Hepatocyte (in vitro differentiated cells): Measurements from ENCODE around the gene ZNF814.

Source experiments
- EZH2 ChIP-seq: fragments of 200-600 bp; sonication (generic); IDR thresholded peaks from 2 replicates; pipeline ENCODE4 v1.6.1; 2016; ENCODE audit warnings: antibody characterized with exemption, mild to moderate bottlenecking, borderline replicate concordance
- TF ChIP-seq, protein P1 (sequence below): fragments of 200-600 bp; sonication (generic); IDR thresholded peaks from 2 replicates; pipeline ENCODE4 v1.5.1; 2016; ENCODE audit warnings: antibody characterized with exemption, mild to moderate bottlenecking; ENCODE audit not compliant: poor library complexity

GRCh38 chr19:57886046-57886445, 2.8 kb downstream of the ZNF814 start:
- TF ChIP-seq, protein P1, sequence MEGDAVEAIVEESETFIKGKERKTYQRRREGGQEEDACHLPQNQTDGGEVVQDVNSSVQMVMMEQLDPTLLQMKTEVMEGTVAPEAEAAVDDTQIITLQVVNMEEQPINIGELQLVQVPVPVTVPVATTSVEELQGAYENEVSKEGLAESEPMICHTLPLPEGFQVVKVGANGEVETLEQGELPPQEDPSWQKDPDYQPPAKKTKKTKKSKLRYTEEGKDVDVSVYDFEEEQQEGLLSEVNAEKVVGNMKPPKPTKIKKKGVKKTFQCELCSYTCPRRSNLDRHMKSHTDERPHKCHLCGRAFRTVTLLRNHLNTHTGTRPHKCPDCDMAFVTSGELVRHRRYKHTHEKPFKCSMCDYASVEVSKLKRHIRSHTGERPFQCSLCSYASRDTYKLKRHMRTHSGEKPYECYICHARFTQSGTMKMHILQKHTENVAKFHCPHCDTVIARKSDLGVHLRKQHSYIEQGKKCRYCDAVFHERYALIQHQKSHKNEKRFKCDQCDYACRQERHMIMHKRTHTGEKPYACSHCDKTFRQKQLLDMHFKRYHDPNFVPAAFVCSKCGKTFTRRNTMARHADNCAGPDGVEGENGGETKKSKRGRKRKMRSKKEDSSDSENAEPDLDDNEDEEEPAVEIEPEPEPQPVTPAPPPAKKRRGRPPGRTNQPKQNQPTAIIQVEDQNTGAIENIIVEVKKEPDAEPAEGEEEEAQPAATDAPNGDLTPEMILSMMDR = no peak
- TF ChIP-seq EZH2 = no peak
